ENCODE measurements around the gene CACNG3. TPM values are rescaled to one million over a fixed set of nuclear protein-coding genes. Genes with fewer than 3 reads are reported as not detected.
"Not testable (repeated sequence)": the region's sequence is repeated elsewhere in the genome, so short reads cannot be mapped to it uniquely, and the experiment has no call there.

The CACNG3 gene
- total RNA-seq, 1 donor from 2014 or later, result not detected

GRCh38 chr16:24235806-24236205 lies 20.3 kb upstream of the CACNG3 start:
- DNase-seq (no peak), ATAC-seq (no peak)
- H3K27me3 ChIP-seq, result no peaks in the 10 kb centered on the region
- no peak overlapping the region for H3K27ac ChIP-seq
- H3K4me3 ChIP-seq, result no peak overlapping the region
- no peaks in the 10 kb centered on the region for H3K4me1 ChIP-seq
- TF ChIP-seq CTCF (IDR thresholded peaks at IDR 0.05), result no peak
- no peaks in the 10 kb centered on the region for H3K36me3 ChIP-seq
- H3K9me3 ChIP-seq, result no peaks in the 10 kb centered on the region
- intact Hi-C loops (cut with DNase I), result no loop called here

GRCh38 chr16:24238846-24239245 lies 17.3 kb upstream of the CACNG3 start:
- H3K9me3 ChIP-seq; intact Hi-C loops (cut with DNase I); H3K27ac ChIP-seq; H3K4me1 ChIP-seq; H3K27me3 ChIP-seq; ATAC-seq; H3K4me3 ChIP-seq; DNase-seq; H3K36me3 ChIP-seq: not testable (repeated sequence)

- Histone ChIP-seq H3K4me1 (no peaks in the 10 kb centered on the region), H3K27me3 (peaks cover 5% of the 10 kb centered on the region), H3K27ac (no peak overlapping the region), H3K36me3 (no peaks in the 10 kb centered on the region), H3K9me3 (no peaks in the 10 kb centered on the region), H3K4me3 (no peak overlapping the region)
- ATAC-seq (no peak), DNase-seq (no peak)
- TF ChIP-seq CTCF (IDR thresholded peaks at IDR 0.05), result no peak
- intact Hi-C loops (cut with DNase I), result no loop called here
These were observed 9.1 kb upstream of the CACNG3 start for GRCh38 chr16:24246911-24247607.

- no peak for DNase-seq
- peak; percentile 83 for ATAC-seq
- H3K9me3 ChIP-seq, result no peaks in the 10 kb centered on the region
- TF ChIP-seq CTCF (IDR thresholded peaks at IDR 0.05), result peak; percentile 69
- H3K4me1 ChIP-seq, result no peaks in the 10 kb centered on the region
- no peaks in the 10 kb centered on the region for H3K36me3 ChIP-seq
- H3K27ac ChIP-seq, result no peak overlapping the region
- H3K27me3 ChIP-seq, result peaks cover 46% of the 10 kb centered on the region
- no peak overlapping the region for H3K4me3 ChIP-seq
- intact Hi-C loops (cut with DNase I), result no loop called here
These were observed 2.9 kb upstream of the CACNG3 start for GRCh38 chr16:24253192-24253591.

- ATAC-seq, result no peak
- intact Hi-C loops (cut with DNase I), result no loop called here
- no peaks in the 10 kb centered on the region for H3K36me3 ChIP-seq
These were observed 1.8 kb downstream of the CACNG3 start for GRCh38 chr16:24257958-24258357.

GRCh38 chr16:24258791-24259190 lies 2.7 kb downstream of the CACNG3 start:
- TF ChIP-seq CTCF (IDR thresholded peaks at IDR 0.05), result no peak
- Histone ChIP-seq H3K4me3 (no peak overlapping the region), H3K36me3 (no peaks in the 10 kb centered on the region), H3K4me1 (no peaks in the 10 kb centered on the region), H3K27me3 (peaks cover 41% of the 10 kb centered on the region), H3K27ac (no peak overlapping the region), H3K9me3 (no peaks in the 10 kb centered on the region)
- ATAC-seq (no peak), DNase-seq (no peak)
- intact Hi-C loops (cut with DNase I), result no loop called here

More at GRCh38 chr16:24257958-24258357, 1.8 kb downstream of the CACNG3 start:
- DNase-seq, result no peak
- H3K9me3 ChIP-seq, result no peaks in the 10 kb centered on the region
- no peaks in the 10 kb centered on the region for H3K4me1 ChIP-seq
- no peak for TF ChIP-seq CTCF (IDR thresholded peaks at IDR 0.05)
- H3K27me3 ChIP-seq, result peaks cover 47% of the 10 kb centered on the region
- no peak overlapping the region for H3K27ac ChIP-seq
- no peak overlapping the region for H3K4me3 ChIP-seq
